ENCODE measurements around the gene PLCL1.

PLCL1 gene

DNA sequence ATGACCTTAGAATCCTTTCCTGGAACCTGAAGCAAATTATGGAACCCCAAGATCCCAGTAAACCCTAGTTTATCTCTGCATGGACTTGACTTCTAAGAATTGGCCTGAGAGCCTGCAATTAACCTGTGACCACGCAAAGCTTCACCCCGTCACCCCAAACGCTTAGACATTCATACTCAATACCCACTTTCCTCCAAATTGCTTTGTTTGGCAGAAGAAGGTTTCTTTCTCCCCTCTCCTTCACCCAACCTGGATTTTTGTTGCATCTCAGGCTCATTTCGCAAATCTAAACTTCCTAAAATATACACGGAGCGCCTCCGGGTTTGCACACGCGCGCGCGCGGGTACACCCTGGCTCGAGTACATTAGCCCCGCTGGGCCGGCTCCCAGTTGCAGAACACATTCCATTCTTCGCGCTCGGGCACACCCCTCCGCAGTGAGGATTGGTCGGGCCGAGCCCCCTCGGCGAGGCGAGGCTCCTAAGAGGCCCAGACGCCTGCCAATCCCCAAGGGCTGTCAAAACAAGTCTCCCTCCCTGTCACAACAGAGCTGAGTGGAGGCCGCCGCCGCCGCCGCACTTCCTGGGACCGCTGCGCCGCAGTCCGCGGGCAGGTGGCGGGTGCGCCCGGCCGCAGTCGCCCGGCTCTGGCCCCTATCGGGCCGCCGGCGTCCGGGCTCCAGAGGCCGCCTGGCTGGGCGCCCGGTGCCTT lies at the start of gene PLCL1:
Gene PLCL1, plus strand, starts transcription at position 545 of the 709 bp plus-strand sequence.
- DNase-seq = peak; percentile 94 to 99 (median 96)
- intact Hi-C loops (cut with DNase I) = loop anchor here (1.0 to 5.0 kb wide), 2 partner anchors 323 to 492 kb away; no protein-coding TSS in a partner anchor

DNA sequence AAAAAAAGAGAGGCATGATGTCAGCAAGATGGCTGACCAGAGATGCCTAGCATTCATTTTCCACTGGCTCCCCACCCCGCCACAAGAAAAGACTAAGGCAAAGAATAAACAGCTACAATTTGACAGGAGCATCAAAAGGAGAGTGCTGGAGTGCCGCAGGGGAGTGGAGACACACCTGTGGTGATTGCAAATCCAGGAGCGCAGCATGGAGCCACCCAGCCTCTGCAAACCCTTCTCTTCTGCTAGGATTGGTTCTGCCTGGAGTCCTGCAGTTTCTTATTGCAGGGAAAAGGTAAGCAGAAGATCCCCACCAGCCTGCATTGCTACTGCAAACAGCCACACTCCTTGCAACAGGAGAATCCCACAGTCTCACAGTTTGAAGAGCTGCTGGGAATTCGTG lies 45.4 kb upstream of the PLCL1 start:
- DNase-seq = no peak
- intact Hi-C loops (cut with DNase I) = no loop called here

DNA sequence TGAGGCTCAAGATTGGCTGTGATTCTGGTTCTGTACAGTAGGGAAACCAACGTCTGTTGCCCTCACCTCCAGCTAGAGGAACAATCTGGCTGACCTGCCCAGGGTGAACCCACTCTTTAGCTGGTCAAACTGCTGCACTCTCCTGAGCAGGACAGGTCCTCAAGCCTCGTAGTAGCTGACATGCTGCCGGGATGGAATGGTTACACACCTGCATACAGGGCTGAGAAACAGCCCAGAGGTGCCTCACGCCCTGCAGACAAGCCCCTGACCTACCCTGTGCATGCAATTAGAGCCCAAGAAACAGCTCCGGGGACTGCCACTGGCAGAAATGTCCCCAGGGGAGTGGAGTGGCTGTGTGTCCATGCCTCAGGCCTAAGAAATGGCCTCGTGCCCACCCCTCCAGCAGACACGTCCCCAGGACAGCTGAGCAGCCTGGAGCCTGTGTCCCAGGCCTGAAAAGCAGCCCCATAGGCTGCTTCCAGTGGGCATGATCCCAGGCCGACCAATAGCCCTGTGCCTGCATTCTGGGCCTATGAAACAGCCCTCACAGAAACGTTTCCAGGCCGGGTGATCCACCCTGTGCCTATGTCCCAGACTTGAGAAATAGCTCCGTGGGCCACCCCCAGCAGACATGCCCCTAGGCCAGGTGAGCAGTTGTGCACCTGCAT lies 44.6 kb upstream of the PLCL1 start:
- intact Hi-C loops (cut with DNase I) = no loop called here
- DNase-seq = no peak

DNA sequence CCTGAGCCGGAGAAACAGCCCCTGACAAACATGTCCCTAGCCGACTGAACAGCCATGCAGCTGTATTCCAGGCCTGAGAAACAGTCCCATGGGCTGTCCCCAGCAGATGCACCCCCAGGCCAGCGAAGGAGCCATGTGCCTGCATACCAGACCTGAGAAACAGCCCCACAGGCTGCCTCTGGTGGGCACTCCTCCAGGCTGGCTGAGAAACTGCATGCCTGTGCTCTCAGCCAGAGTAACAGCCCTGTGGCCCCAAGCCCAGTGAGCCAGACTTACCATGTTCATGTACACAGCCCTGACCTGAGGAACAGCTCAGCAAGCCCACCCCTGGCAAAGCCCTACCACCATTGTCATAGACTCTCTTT lies 44.1 kb upstream of the PLCL1 start:
- intact Hi-C loops (cut with DNase I) = no loop called here
- DNase-seq = peak in 2 of 10 donors; percentile 53 to 69

DNA sequence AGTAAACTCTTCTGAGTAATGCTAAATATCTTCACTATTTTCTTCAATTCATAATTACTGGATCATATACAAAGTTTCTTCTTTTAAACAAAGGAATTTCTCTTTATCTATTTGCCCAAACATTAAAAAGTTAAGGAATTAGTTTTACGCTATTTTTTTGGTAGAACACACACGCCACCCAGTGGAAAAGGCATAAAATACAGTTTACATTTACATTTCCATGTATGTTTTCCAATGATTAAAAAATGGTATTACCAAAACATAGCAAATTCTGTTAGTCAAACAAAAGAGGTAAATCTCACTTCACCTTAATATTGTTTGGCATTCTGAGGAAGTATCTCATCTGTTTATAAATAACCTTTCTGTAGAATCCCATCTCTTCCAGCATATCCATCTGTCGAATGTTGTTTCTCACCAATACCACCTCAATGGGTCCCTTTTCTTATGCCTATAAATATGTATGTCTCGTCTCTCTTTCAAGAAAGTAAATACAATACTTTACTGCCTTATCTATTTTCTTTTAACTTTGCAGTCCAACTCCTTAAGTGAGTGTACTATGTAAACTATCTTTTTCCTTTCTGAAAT lies 26.5 kb upstream of the PLCL1 start:
- intact Hi-C loops (cut with DNase I) = loop anchor here (1.0 to 5.0 kb wide), 2 partner anchors 71 to 261 kb away; partner anchors contain the start of gene MOB4
- DNase-seq = no peak

DNA sequence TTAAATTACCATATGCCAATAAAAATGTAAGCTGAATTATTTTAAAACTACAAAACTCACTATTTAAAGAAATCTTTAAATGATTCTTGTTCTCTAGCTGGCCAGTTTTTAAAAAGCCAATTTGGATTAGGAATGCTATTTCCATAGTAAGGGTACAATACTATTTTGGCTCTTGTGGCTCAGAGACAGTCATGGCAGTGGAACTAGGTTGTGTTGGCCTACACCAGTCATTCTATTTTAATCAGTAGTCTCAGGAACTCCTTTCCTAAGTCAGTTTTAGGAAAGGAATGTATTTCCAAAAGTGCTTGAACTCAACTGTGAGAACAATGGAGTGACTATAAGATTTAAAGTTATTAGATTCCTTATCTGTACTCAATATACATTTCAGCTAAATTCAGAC lies 25.1 kb upstream of the PLCL1 start:
- no peak for DNase-seq
- intact Hi-C loops (cut with DNase I) = loop anchor here (5.0 kb wide), 1 partner anchor 262 kb away; the partner anchor contains the start of gene MOB4

DNA sequence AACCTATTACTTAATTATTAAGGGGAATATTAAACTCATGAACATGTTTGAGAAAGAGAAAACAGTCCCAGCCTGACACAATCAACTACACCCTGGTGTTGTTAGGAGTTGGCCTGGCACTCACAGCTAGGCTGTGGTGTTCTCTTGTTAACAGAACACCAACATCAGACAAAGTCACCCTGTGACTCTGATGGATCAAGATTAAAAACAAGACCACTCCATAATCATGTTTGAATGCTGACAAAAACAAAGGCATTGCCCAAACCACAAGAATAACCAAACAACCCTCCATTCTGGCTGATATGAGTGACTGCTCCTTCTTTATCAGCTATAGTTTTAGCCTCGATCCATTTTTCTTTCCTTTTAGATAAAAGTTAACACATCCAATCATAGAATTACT lies 22.3 kb upstream of the PLCL1 start:
- intact Hi-C loops (cut with DNase I) = no loop called here
- no peak for DNase-seq

DNA sequence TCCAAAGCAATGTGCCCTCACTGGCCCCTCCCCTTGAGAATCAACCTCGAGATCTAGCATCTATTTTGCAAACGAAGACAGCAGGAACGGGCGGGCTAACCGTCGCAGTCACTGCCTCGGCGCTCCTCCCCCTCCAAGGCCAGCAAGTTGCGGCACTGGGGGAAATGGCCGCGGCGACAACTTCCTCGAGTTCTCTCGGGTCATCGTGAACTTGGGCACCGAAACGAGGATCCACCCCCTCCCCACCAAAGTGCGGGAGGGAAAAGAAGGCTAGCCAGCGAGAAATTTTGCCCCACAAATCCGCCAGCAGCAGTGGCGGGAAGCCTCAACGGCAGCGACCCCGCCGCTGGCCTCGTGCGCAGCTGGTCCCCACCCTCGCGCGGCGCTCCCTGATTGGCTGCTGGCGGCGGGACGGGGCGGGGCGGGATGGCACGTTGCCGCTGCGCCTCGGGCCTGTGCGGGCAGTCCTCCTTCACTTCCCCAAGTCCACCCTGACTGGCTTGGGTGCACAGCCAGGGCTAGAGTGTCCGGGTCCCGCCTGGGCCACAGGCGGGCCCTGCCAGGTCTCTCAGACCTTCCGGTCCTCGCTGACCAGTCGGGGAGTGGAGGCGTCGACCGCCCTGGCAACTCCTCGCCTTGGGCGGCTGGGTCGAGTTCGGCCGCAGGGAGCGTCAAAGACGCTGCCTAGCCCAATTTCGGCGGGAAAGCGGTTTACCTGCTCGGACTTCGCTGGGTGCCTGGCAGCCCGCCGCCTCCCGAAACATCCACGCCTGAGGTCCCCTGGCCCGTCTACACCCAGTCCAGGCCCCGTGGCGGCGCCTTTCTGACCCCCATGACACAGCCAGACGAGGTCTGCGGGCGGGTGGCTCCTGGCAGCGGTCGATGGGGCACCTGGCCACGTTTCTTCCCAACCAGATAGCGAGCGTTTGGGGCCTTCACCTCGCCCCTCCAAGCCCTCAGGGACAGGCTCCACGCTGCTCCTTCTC lies 19.1 kb upstream of the PLCL1 start, which contains the start of gene BOLL:
Gene BOLL, minus strand, starts transcription at position 364 of the 986 bp plus-strand sequence. CDS start 3,469 bp downstream, outside the sequence.
- intact Hi-C loops (cut with DNase I) = no loop called here
- peak in 2 of 10 donors; percentile 72 to 78 for DNase-seq

DNA sequence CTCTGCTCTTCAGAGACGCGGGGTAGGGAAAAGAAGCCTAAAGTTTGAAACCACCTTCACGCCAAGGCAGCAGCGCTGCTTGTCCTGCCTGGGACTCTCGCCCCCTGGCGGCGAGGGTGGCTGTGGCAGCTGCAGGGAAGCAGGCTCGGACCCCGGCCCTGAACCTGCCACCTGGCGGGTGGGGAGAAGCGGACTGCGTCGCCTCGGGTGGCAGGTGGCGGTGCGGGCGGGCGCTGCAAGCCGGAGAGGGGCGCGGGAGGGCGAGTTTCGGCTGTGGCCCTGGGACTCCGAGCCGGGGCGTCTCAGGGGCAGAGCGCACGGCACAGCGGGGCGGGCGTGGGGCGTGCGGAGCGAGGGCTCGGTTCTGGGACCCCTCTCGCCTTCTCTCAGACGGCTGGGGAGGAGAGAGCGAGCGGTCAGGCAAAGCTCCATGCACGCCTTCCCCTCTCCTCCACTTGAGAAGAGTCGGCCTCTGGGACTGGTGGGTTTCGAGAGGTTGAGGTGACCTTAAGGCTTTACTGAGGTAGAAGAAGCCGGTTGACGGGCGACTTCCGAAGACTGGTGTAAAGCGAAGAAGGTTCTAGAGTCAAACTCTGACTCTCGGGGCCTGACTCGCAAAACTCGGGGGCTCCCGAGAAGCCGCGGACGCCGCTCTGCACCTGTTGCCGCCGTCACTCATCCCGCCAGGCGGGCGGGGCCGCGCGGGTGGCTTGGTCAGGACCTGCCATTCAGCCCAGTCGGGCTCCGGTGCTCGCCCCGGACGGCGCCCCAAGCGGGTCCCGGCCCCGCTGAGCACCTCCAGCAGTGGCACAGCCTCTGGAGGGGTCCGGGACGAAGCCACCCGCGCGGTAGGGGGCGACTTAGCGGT lies 18.1 kb upstream of the PLCL1 start:
- peak in 3 of 10 donors; percentile 10 to 77 (median 56) for DNase-seq
- intact Hi-C loops (cut with DNase I) = no loop called here

DNA sequence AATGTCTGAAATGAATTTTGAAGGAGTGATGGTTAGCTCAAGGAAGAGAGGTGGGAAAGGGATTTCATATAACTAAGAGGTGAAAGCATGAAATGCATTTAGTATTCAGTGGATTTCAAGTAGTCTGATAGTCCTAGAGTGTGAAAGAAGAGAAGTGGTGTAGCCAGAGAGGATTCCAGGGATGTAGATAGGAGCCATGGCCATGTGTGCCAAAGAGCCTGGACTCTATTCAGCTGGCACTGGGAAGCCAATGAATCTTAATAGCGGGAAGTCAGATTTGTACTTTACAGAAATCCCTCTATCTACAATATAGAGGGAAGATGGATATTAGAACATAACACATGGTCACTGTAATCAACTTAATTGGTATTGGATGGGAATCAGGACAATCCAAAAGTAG lies 10.9 kb upstream of the PLCL1 start:
- intact Hi-C loops (cut with DNase I) = no loop called here
- no peak for DNase-seq

DNA sequence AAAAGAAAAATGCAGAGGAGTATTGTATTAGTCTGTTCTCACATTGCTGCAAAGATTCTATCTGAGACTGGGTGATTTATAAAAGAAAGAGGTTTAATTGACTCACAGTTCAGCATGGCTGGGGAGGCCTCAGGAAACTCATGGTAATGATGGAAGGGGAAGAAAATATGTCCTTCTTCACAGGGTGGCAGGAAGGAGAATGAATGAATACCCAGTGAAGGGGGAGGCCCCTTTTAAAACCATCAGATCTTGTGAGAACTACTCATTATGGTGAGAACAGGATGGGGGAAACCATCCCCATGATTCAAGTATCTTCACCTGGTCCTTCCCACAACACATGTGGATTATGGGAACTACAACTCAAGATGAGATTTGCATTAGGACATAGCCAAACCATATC lies 9.1 kb upstream of the PLCL1 start:
- no peak for DNase-seq

DNA sequence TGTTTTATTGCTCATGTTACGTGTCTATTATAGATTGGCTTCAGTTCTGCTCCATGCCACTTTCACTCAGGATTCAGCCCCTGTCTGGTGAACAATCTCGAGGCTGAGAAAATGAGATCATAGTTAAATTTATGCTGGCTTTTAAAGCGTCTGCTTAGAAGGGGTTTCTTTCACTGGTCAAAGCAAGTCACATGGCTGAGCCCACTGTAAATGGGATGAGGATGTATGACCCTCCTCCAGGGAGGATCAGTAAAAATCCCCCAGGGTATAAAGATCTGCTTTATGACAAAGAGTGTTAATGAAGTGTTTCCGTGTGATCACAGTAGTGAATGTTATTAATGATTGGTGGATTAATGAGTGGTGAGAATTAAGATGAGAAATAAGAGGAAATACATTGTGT lies 6.2 kb upstream of the PLCL1 start:
- intact Hi-C loops (cut with DNase I) = no loop called here
- DNase-seq = no peak

More for the DNA sequence above, 9.1 kb upstream of the PLCL1 start:
- intact Hi-C loops (cut with DNase I) = no loop called here

DNA sequence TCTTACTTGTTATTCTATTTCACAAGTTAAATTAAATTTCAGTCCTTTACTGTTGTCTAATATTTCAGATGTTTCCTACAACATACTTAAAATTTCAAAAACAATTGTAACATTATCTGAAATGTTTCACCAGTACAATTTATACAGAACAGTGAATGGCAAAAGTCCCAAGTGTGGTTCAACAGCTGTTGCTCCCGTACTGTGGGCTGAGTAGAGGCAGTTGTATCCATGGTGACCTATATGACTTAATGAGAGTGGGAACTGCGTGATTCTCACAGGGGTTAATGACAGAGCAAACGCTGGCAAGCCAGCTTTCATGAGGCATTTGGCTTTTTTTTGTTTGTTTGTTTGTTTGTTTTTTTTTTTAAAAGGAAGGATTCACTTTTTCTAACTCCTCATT lies 5.3 kb upstream of the PLCL1 start:
- intact Hi-C loops (cut with DNase I) = no loop called here

DNA sequence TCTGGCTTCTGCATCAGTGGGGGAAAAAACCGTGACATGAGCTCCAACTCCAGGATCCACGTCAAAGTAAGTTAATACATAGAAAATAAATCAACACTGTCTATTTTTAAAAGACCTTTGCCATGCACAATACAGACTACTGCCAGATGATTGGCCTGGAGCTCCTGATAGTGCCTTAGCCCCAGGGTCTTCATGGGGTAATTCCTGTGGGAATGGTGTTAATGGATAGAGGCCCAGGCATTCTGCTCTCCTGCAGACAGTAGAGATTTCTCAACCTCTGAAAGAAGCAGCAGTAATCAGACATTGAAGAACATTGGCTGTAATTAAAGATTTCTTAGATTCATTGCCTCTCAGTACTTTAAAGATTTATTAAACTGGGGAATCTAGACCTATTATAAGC lies 4.3 kb upstream of the PLCL1 start:
- DNase-seq = no peak
- intact Hi-C loops (cut with DNase I) = loop anchor here (5.0 kb wide), 1 partner anchor 327 kb away; no protein-coding TSS in a partner anchor

More for the DNA sequence above, 5.3 kb upstream of the PLCL1 start:
- DNase-seq = no peak

DNA sequence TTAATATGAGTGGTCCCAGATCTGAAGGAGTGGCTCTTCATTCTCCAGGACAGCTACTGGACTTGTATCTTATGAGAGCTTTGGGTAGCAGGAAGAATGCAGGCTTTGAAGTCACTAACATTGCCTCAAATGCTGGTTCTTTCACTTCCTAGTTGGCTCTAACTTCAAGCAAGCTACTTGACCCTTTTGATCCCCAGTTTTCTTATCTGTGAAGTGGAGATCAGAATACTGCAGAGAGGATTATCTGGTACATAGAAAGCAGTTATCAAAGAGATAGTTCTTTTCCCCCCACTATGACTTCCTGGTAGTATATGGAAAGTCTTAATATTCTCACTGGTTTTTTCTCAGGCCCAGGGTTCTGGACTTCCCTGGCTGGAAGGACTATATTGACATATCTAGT lies 3.4 kb upstream of the PLCL1 start:
- DNase-seq = no peak
- intact Hi-C loops (cut with DNase I) = loop anchor here (5.0 kb wide), 1 partner anchor 326 kb away; no protein-coding TSS in a partner anchor

DNA sequence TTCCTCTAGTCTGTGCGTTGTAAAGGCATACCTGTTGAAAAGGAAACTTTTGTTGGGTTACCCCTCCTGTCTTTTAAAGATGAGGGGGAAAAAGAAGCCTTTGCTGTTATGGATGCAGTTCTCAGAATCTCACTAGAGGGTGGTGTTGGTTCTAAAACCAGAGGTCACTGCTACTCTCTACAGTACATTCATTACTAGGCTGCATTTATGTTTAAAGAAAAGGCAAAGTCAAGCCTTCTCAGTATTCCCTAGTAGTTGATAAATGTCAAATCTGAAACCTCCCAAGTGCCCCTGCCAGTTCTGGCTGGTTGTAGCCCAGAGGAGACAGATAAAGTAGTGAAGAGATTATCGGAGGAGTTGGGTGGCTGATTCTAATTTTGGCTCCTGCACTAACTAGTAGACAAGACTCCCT lies 1.4 kb upstream of the PLCL1 start:
- DNase-seq = peak in 1 of 10 donors; percentile 10
- intact Hi-C loops (cut with DNase I) = loop anchor here (5.0 kb wide), 1 partner anchor 324 kb away; no protein-coding TSS in a partner anchor

DNA sequence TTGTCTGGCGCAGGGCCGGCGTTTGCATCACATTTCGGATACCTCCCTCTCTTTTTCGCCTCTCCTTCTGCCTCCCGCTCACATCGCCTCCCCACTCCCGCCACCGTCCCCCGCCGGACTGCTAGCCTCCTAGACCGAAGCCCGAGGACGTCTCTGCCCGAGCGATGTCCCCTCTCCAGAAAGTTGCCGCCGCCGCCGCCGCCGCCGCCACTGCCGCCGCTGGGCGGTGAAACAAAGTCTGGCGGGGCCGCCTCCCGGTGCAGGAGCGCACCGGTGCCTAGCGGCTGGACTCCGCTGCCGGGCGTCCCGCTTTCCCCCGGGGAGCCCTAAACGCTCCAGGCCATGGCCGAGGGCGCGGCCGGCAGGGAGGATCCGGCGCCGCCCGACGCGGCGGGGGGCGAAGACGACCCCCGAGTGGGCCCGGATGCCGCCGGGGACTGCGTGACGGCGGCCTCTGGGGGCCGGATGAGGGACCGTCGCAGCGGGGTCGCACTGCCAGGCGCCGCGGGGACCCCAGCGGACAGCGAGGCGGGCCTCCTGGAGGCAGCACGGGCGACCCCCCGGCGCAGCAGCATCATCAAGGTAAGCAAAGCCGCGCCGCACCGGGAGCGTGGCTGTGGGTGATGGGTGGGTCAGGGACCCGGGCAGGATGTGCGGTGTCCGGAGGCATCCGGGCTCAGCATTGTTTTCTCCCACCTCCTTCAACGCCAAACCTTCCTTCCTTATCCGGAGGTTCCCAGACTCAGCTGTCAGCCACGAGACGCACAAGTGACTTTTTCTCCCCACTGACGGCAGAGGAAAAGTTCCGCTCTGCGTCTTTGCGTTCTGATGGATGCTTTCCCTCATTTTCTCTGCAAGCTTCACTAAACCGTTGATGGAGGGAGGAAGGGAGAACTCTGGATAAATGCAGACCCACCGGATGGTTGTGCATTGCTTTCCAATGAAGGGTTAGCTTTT lies 643 bp downstream of the PLCL1 start:
- DNase-seq = peak in 7 of 10 donors; percentile 31 to 90 (median 47)
- intact Hi-C loops (cut with DNase I) = loop anchor here (1.0 to 5.0 kb wide), 3 partner anchors 247 to 491 kb away; no protein-coding TSS in a partner anchor
